Motor neuron (in vitro differentiated cells): ENCODE data around the gene MESD. TPM values are rescaled to one million over a fixed set of nuclear protein-coding genes. Genes with fewer than 3 reads are reported as not detected.

Experiments
- ATAC-seq, 8 experiments: fragments of 200-7000 bp; cut with Tn5 transposase; replicated peaks in 6 of 8; 2 replicates each; pipeline ENCODE4 v1.8.0; 2021; ENCODE audit warnings: mild to moderate bottlenecking in 8 of 8, moderate library complexity in 8 of 8
- H3K27ac ChIP-seq, 2 donors: fragments of 250-450 bp; sonication (Bioruptor Pico); 2 replicates each; pipeline ENCODE4 v1.9.0; 2021; ENCODE audit warnings: antibody characterized with exemption in 2 of 2, mild to moderate bottlenecking in 2 of 2, moderate library complexity in 1 of 2
- H3K4me1 ChIP-seq, 2 donors: fragments of 250-450 bp; sonication (Bioruptor Pico); replicated peaks in 1 of 2; 2 replicates each; pipeline ENCODE4 v1.6.1; 2021; ENCODE audit warnings: antibody characterized with exemption in 2 of 2, mild to moderate bottlenecking in 2 of 2, moderate library complexity in 1 of 2
- H3K4me3 ChIP-seq, 5 donors: fragments of 250-450 bp; sonication (Bioruptor Pico); 2 replicates each; pipeline ENCODE4 v1.9.0; 2021; ENCODE audit warnings: antibody characterized with exemption in 5 of 5, mild to moderate bottlenecking in 5 of 5, moderate library complexity in 4 of 5
- WGBS, 10 experiments: fragments of 450-650 bp; shearing (Covaris generic); methylation state at CpG; one replicate each; pipeline ENCODE4 v1.0.0; 2022; 5-methylcytosine and 5-hydroxymethylcytosine counted together
- in situ Hi-C, 9 experiments: fragments of 400-800 bp; cut with MboI; loops; one replicate each; pipeline ENCODE4 v1.15.0; 2021; ENCODE audit warnings: low sequenced_read_pairs in 9 of 9, low pct_unique_long_range_greater_than_20kb in 2 of 9; ENCODE audit not compliant: unreplicated experiment in 9 of 9
- total RNA-seq, 8 experiments: library from RNA; unstranded; fragments of 300-600 nt; gene quantifications; 2 replicates each; pipeline versions ENCODE4 v1.2.3 to v1.2.4, GENCODE V29; 2022

MESD gene
- total RNA-seq = 10 to 100 TPM in 7 of 8 experiments, 1 to 10 TPM in 1; 9.7 to 83.2 (median 23.1) TPM

DNA sequence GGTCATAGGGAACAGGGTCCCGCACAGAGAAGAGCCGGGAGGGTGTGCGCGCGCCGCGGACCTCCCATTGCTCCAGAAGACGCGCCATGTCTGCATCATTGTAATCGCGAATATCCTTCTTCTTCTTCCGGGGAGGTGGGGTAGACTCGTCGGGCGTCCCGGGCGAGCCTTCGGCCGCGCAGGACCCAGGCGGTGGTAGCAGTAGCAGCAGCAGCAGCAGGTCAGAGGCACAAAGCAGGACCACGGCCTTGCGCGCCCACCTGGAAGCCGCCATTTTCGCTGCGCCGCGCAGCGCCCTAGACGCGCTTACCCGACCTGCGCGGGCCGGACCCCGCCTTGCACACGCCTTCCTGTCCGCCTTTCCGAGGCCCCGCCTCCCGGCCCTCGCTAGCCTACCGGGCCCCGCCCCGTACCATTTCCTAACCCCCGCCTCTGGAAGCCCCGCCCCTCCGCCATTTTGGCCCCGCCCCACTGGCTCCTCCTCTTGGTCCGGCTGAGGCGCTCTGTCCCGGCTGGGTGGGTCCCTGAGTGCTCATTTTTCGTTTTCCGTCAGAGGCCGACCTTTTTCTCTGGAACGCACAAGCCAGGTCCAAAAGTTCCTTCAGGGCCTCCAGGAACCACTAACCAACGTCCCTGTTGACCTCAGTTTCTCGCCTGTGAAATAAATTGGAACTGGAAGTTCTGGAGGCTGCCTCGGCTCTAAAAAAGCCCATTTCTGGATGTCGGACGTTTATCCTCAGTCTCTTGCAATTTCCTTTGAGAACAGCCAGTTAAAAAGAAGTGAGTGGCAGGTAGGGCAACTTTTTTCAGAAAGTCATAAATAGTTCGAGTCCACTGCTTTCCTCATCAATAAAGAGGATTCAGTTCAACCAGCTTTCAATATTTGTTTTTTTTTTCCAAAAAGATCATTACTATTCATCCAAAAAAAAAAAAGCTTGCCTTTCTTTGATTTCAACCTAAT, at the start of gene MESD:
TSS of gene MESD (minus strand) at position 302 of the 961 bp plus-strand sequence. CDS start at position 274, 28 bp downstream.
- ATAC-seq = peak; percentile 65 to 99 (median 98)
- peak within 1 kb of the TSS; percentile 81 to 99 (median 85) for H3K4me3 ChIP-seq
- 0 to 21% (median 5%) methylated on average over 1 to 10 of the region's 63 CpGs for WGBS, 10 experiments
- H3K27ac ChIP-seq = peak within 1 kb of the TSS; percentile 81 to 90
- in situ Hi-C loops = loop anchor here in 4 of 9 experiments (10.0 to 25.0 kb wide), 3 partner anchors 123 to 275 kb away; no protein-coding TSS in a partner anchor
- peaks cover 10 to 18% of the 10 kb centered on the region in 2 donors for H3K4me1 ChIP-seq

DNA sequence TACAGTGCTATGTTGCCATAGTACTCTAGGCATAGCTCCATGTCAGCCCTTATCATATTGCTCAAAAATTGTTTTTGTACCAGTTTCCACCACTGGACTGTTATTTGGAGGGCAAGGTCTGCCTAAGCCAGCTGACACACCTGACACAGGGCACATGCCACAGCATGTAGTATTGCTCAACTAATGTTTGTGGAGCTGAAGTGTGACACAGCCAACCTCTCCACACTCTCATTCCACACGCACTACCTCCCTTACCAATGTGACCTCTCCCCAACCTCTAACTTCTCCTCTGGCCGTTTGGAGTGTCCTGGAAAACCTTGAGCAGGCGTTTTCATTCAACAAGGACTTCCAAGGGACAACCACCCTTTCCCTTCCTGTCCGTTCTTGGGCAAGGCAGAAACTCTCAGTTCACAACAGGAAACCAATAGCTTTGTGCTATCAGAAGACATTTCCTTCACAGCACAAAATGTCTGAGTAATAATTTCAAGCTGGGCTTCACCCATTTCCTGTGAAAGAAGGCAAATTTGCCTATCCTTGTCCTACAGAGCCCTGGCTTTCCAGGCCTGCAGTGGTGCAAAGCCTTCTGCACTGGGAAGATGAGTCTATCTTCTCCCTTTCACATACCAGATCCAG, 49.5 kb upstream of the MESD start:
- in situ Hi-C loops = no loop called here
- Histone ChIP-seq H3K4me3 (no peak overlapping the region), H3K4me1 (no peaks in the 10 kb centered on the region), H3K27ac (no peak overlapping the region)
- WGBS, 10 experiments = 18 to 77% (median 48%) methylated on average over 1 to 4 of the region's 4 CpGs; no CpG with 5 or more reads in 3 of the 10 experiments
- no peak for ATAC-seq

DNA sequence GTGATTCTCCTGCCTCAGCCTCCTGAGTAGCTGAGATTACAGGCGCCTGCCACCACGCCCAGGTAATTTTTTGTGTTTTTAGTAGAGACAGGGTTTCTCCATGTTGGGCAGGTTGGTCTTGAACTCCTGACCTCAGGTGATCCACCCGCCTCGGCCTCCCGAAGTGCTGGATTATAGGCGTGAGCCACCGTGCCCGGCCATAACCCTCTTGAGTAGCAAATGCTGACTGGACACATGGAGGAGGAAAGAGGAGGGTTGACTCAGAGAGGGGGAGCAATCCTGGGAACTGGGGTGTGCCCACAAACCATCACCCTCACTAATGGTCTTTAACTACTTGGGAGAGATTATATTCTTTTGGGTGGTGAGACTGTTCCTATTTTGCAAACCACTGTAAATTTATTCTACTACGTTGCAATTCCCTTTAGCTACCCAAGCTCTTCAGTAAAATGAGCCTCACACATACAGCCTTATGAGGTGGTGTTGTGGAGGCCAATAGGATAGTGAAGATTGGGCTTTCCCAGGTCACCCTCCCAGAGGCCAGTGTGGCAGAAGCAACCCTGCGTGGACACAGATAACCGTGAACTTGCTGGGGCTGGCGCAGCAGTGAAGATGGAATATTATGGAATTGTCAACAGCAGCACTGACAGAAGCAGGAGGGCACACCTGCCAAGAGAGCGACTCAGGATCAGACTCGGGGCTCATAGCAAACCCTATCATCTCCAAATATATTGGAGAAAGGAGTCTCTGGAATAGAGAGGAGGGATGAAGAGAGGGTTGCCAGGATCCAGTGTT, 48.5 kb upstream of the MESD start:
- Histone ChIP-seq H3K4me3 (no peak overlapping the region), H3K27ac (no peak overlapping the region), H3K4me1 (no peaks in the 10 kb centered on the region)
- in situ Hi-C loops = no loop called here
- ATAC-seq = no peak
- 72 to 100% (median 90%) methylated on average over 1 to 9 of the region's 14 CpGs; no CpG with 5 or more reads in 1 of the 10 experiments for WGBS, 10 experiments

DNA sequence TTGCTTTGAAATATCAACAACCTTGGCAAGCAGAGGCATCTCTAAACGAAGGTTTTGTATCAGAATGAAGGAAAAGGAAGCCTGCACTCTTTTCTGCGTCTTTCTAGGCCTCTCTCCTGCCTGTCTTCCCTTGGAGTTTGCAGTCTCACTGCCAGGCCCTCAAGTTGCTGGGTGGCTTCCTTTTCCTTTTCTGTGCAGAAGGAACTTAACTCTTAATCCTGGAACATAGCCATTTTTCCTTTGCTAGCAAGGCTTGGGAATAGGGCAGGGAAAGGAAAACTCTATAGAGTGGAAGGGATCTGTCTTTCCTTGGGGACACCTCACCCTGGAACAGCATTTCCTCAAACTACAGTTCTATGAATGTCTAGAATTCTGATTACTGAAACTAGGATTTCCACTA, 43.9 kb upstream of the MESD start:
- Histone ChIP-seq H3K4me3 (no peak overlapping the region), H3K27ac (no peak overlapping the region), H3K4me1 (no peaks in the 10 kb centered on the region)
- WGBS, 10 experiments = 17 to 100% (median 40%) methylated on average over 1 to 2 of the region's 2 CpGs; no CpG with 5 or more reads in 3 of the 10 experiments
- in situ Hi-C loops = no loop called here
- no peak for ATAC-seq

DNA sequence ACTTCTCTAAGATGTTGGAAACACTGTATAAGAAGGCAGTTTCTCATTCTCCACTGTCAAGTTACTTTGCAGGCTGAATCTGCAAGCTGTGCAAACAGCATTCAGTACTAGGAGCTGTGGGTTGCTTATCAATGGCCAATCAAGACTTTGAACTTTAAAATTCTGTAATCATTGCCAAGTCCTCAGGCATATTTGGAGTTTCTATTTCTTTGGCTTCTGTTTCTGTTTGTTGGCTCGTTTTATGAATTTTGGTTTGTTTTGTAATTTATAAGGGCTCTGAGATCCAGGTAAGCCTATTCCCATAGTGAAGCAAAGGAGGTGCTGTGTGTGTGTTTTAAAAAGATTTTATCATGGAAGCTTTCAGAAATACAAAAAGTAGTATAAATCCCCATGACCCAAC, 43.2 kb upstream of the MESD start:
- H3K27ac ChIP-seq = no peak overlapping the region
- 0 to 33% (median 20%) methylated on average over 1 of the region's 1 CpG; no CpG with 5 or more reads in 1 of the 10 experiments for WGBS, 10 experiments
- no peak overlapping the region for H3K4me3 ChIP-seq
- in situ Hi-C loops = no loop called here
- no peaks in the 10 kb centered on the region for H3K4me1 ChIP-seq
- ATAC-seq = peak in 1 of 8 experiments; percentile 52

DNA sequence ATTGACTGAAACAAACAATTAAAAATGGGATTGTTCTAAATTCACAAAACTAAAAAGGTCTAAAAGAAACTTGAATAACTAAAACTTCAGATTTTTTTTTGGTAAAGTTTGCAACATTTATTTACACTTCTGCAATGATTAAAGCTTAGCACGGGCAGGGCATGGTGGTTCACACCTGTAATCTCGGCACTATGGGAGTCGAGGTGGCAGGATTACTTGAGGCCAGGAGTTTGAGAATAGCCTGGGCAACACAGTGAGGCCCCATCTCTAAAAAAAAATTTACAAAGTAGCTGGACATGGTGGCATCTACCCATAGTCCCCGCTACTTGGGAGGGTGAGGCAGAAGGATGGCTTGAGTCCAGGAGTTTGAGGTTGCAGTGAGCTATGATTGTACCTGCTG, 42.7 kb upstream of the MESD start:
- 60 to 100% (median 91%) methylated on average over 1 to 4 of the region's 4 CpGs; no CpG with 5 or more reads in 1 of the 10 experiments for WGBS, 10 experiments
- Histone ChIP-seq H3K4me3 (no peak overlapping the region), H3K4me1 (no peaks in the 10 kb centered on the region), H3K27ac (no peak overlapping the region)
- no peak for ATAC-seq
- in situ Hi-C loops = no loop called here

DNA sequence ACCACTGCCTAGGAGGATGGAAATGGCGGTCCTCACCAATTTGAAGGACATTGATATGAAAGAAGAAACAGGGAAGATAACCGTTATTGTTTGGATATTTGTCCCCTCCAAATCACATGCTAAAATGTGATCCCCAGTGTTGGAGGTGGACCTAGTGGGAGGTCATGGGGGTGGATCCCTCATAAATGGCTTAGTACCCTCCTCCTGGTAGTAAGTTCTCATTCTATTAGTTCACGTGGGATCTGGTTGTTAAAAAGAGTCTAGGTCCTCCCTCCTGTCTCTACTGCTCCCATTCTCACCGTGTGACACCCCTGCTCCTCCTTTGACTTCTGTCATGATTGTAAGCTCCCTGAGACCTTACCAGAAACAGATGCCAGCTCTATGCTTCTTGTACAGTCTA, 41.6 kb upstream of the MESD start:
- in situ Hi-C loops = no loop called here
- no peak for ATAC-seq
- 20 to 100% (median 87%) methylated on average over 1 to 4 of the region's 4 CpGs; no CpG with 5 or more reads in 3 of the 10 experiments for WGBS, 10 experiments

DNA sequence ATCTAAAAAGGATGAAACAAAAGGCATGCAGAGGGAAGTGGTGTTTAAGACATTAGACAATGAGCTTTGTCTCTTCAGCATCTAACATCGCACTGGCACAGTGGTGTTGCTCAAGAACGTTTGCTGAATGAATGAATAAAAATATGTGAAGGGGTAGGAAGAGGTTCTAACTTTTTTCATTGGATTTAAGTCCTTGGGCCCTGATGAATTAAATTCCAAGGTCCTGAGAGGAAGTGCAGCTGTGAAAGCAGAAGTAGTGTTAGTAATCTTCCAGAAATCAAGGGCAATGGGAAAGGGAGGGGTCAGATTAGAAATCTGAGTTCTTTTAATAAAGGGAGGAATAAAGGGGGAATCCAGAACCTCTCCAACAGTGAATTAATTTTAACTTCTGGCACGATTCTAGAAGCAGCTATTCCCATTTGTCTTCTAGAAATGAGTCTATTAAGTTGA, 40.7 kb upstream of the MESD start:
- in situ Hi-C loops = no loop called here
- H3K4me3 ChIP-seq = no peak overlapping the region
- no peak for ATAC-seq
- WGBS, 10 experiments = 56 to 95% (median 80%) methylated on average over 1 to 3 of the region's 3 CpGs; no CpG with 5 or more reads in 1 of the 10 experiments
- peaks cover 2 to 7% of the 10 kb centered on the region in 2 donors for H3K4me1 ChIP-seq
- no peak overlapping the region for H3K27ac ChIP-seq

More for the DNA sequence above, 41.6 kb upstream of the MESD start:
- H3K4me1 ChIP-seq = peaks cover 2 to 4% of the 10 kb centered on the region in 2 donors
- no peak overlapping the region for H3K27ac ChIP-seq
- no peak overlapping the region for H3K4me3 ChIP-seq

DNA sequence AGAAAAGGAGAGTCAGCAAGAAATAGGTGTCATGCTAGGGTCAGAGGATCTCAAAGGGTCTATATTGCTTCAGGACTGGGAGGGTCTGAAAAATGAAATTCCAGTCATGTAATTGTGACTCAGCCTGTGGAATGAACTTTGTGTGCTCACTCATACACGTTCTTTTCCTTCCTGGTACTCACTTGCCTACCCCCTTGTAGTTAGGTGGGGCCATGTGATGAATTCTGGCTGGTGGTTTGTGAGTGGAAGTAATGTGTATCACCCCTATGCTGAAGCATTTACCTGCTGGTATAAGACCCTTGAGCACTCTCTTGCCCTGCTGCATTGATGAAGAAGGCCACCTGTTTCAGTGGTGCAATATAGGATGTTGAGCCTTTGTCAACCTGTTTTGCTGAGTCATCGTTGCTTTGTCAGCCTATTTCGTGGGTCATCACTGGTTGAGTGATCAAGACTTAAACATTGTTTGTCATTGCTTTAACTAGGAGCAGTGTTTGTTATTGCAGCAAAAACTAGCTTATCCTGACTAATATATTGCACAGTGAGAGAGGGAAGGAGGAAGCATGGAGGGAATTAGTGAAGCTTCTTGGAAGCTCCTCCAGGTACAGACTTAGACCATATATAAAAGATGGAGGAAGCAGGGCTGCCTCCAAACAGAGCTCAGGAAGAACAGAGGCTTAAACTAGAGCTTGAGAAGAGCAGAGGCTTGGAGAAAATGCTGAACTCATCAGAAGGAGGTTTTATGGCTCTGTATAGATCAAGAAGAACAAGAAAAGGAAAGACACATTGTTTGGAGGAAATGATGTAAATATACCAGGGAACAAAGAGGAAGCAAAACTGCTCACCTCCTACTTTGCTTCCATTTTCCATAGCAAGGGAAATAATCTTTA, 40.0 kb upstream of the MESD start:
- in situ Hi-C loops = no loop called here
- no peak overlapping the region for H3K27ac ChIP-seq
- peaks cover 6 to 11% of the 10 kb centered on the region in 2 donors for H3K4me1 ChIP-seq
- 0 to 80% (median 73%) methylated on average over 1 to 3 of the region's 3 CpGs; no CpG with 5 or more reads in 3 of the 10 experiments for WGBS, 10 experiments
- peak in 3 of 8 experiments; percentile 68 to 88 (median 80) for ATAC-seq
- no peak overlapping the region for H3K4me3 ChIP-seq

DNA sequence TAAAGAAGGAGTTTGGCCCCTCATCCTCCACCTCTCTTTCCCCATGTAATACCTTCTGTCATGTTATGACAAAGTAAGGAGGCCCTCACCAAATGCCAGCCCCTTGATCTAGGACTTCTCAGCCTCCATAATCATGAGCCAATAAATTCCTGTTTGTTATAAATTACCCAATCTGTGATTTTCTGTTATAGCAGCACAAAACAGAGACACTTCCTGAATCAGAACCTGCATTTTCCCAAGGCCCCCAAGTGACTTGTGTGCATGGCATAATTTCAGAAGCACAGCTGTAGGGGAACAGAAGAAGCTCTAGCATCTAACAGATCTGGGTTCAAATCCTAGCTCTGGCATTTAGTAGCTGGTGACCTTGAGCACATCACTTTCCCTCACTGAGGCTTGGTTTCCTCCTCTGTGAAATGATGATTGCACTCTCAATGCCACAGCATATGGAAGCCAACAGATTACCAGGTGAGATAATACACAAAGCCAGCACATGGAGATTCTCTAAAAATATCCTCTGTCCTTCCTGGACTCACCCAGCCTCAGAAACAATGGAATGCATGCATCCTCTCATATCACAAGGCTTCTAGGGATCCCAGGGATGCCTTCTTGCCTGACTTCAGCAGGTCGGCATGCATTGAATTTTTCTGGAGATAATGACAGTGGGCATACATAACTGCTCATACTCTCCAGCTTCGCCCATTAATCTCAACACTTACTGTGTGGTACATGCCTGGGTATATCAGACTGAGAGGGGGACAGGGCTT, 37.4 kb upstream of the MESD start:
- Histone ChIP-seq H3K4me1 (peaks cover 22 to 27% of the 10 kb centered on the region in 2 donors), H3K27ac (no peak overlapping the region), H3K4me3 (no peak overlapping the region)
- no peak for ATAC-seq
- in situ Hi-C loops = no loop called here
- WGBS, 10 experiments = 60 to 100% (median 100%) methylated on average over 1 to 2 of the region's 2 CpGs; no CpG with 5 or more reads in 3 of the 10 experiments

DNA sequence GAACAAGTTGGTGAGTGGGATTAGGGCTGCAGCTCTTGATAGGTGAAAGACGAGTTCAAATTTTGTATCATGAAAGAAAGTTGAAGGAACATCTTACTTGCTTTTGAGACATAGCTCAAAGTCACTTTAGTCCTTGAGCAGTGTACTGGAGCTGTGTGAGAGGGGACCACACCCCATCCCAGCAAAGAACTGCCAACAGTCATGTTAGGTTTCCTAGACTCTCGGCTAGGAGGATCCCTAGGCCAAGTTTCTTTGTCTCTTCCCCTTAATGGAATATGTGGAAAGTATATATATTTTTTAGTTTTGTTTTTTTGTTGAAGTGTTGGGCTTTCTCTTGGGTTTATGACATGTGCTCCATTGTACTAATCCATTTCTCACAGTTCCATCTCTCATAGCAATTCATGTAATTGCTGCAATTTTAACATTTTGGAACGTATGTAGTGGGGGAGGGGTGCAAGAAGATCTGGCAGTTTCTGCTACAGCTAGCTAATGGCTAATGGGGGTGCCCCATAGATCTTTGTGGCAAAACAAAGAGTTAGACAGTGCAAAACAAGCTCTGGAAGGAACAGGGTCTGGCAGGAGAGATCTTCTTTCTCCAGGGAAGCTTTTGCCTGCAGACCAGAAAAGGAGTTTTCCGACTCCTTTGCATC, 36.2 kb upstream of the MESD start:
- no peak overlapping the region for H3K27ac ChIP-seq
- H3K4me1 ChIP-seq = peaks cover 22 to 27% of the 10 kb centered on the region in 2 donors
- H3K4me3 ChIP-seq = no peak overlapping the region
- 0 to 93% (median 67%) methylated on average over 1 to 3 of the region's 4 CpGs; no CpG with 5 or more reads in 1 of the 10 experiments for WGBS, 10 experiments
- ATAC-seq = peak in 1 of 8 experiments; percentile 6
- in situ Hi-C loops = no loop called here
